Right atrium auricular region (tissue), 2 donors: ENCODE measurements around the gene SLC2A13. TPM values are rescaled to one million over a fixed set of nuclear protein-coding genes. Genes with fewer than 3 reads are reported as not detected.

Source experiments
- DNase-seq: peaks from one replicate; pipeline ENCODE4 v3.0.0-alpha.2; 2019; ENCODE audit warnings: low spot score
- H3K27ac ChIP-seq, 2 donors: fragments of 200-600 bp; sonication (generic); 1 replicate in 1 of 2; 2 replicates in 1 of 2; pipeline ENCODE4 v1.5.1; 2016 to 2019
- H3K27me3 ChIP-seq, 2 donors: fragments of 200-600 bp; sonication (generic); one replicate each; pipeline versions ENCODE4 v1.5.1 to v1.6.0; 2017 to 2019
- H3K36me3 ChIP-seq: fragments of 200-600 bp; sonication (generic); one replicate; pipeline ENCODE4 v1.5.1; 2016
- H3K4me1 ChIP-seq, 2 donors: fragments of 200-600 bp; sonication (generic); one replicate each; pipeline versions ENCODE4 v1.5.1 to v1.6.0; 2017 to 2019
- H3K4me3 ChIP-seq, 2 donors: fragments of 200-600 bp; sonication (generic); 1 replicate in 1 of 2; 2 replicates in 1 of 2; pipeline ENCODE4 v1.5.1; 2017 to 2019; ENCODE audit warnings: mild to moderate bottlenecking in 1 of 2, moderate library complexity in 1 of 2
- H3K9me3 ChIP-seq, 2 donors: fragments of 200-600 bp; sonication (generic); one replicate each; pipeline ENCODE4 v1.5.1; 2019
- CTCF ChIP-seq, 2 donors: fragments of 200-600 bp; sonication (generic); IDR thresholded peaks; one replicate each; pipeline ENCODE4 v1.5.1; 2019; ENCODE audit warnings: antibody characterized with exemption in 2 of 2
- total RNA-seq, 2 donors: library from RNA; depleted of rRNA; stranded (reverse); fragments of >200 nt; gene quantifications; one replicate each; pipeline ENCODE4 v1.1.0, GENCODE V29; 2016

Gene SLC2A13
- total RNA-seq, 2 donors from 2014 or later, result 8.8 to 14.6 TPM

GRCh38 chr12:39935839-39936238, 170.0 kb downstream of the SLC2A13 start:
- TF ChIP-seq CTCF (IDR thresholded peaks at IDR 0.05), result no peak
- no peak for DNase-seq

GRCh38 chr12:39935275-39935674, 170.6 kb downstream of the SLC2A13 start:
- H3K4me1 ChIP-seq, result no peaks in the 10 kb centered on the region
- H3K9me3 ChIP-seq, result no peaks in the 10 kb centered on the region
- no peak for DNase-seq
- TF ChIP-seq CTCF (IDR thresholded peaks at IDR 0.05), result no peak
- no peaks in the 10 kb centered on the region for H3K27me3 ChIP-seq
- no peaks in the 10 kb centered on the region for H3K36me3 ChIP-seq
- no peak overlapping the region for H3K4me3 ChIP-seq
- H3K27ac ChIP-seq, result no peak overlapping the region

More at GRCh38 chr12:39935839-39936238, 170.0 kb downstream of the SLC2A13 start:
- Histone ChIP-seq H3K4me3 (no peak overlapping the region), H3K36me3 (no peaks in the 10 kb centered on the region), H3K27me3 (no peaks in the 10 kb centered on the region), H3K9me3 (no peaks in the 10 kb centered on the region), H3K4me1 (no peaks in the 10 kb centered on the region), H3K27ac (no peak overlapping the region)

DNA sequence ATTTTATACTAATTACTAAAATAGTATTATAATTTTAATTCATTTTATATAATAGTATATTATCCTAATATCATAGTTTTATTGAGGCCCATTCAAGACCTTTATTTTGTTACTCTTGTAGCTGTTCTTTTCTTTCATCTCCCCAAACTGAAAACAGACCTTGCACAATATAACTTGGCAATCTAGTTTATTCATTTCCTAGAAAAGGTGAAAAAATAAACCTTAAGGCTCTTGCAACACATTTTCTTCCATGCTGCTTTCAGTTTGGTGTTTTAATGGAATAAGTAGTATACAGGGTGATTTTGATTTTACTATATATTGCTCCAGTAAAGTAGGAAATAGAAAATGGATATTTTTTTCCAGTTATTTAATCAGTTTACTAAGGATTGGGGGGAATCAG, 174.0 kb downstream of the SLC2A13 start:
- Histone ChIP-seq H3K27ac (no peak overlapping the region), H3K9me3 (no peaks in the 10 kb centered on the region), H3K27me3 (no peaks in the 10 kb centered on the region), H3K4me1 (no peaks in the 10 kb centered on the region), H3K36me3 (no peaks in the 10 kb centered on the region), H3K4me3 (no peak overlapping the region)
- no peak for DNase-seq
- TF ChIP-seq CTCF (IDR thresholded peaks at IDR 0.05), result no peak

GRCh38 chr12:39931231-39931630, 174.7 kb downstream of the SLC2A13 start:
- Histone ChIP-seq H3K4me3 (no peak overlapping the region), H3K36me3 (no peaks in the 10 kb centered on the region), H3K9me3 (no peaks in the 10 kb centered on the region), H3K27me3 (no peaks in the 10 kb centered on the region), H3K4me1 (no peaks in the 10 kb centered on the region), H3K27ac (no peak overlapping the region)
- DNase-seq, result no peak
- no peak for TF ChIP-seq CTCF (IDR thresholded peaks at IDR 0.05)

DNA sequence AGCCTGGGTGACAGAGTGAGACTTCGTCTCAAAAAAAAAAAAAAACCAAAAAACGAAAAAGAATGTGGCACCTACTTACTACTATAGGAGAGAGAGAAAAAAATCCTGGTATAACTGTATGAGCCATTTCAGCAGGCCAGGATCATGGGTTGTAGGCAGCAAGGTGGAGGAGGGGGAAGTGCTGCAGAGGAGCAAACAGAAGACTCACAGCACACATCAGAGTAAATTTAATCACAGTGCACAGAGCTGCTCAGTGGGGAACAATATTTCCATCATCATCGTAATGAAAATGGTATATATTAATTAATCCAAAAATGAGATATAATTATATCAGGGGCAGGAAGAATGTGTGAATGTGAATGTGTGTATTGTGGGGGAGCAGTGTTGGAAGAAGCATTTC, 175.8 kb downstream of the SLC2A13 start:
- no peak for DNase-seq
- no peak overlapping the region for H3K4me3 ChIP-seq
- no peaks in the 10 kb centered on the region for H3K4me1 ChIP-seq
- no peaks in the 10 kb centered on the region for H3K27me3 ChIP-seq
- H3K36me3 ChIP-seq, result no peaks in the 10 kb centered on the region
- no peak overlapping the region for H3K27ac ChIP-seq
- no peak for TF ChIP-seq CTCF (IDR thresholded peaks at IDR 0.05)
- no peaks in the 10 kb centered on the region for H3K9me3 ChIP-seq

DNA sequence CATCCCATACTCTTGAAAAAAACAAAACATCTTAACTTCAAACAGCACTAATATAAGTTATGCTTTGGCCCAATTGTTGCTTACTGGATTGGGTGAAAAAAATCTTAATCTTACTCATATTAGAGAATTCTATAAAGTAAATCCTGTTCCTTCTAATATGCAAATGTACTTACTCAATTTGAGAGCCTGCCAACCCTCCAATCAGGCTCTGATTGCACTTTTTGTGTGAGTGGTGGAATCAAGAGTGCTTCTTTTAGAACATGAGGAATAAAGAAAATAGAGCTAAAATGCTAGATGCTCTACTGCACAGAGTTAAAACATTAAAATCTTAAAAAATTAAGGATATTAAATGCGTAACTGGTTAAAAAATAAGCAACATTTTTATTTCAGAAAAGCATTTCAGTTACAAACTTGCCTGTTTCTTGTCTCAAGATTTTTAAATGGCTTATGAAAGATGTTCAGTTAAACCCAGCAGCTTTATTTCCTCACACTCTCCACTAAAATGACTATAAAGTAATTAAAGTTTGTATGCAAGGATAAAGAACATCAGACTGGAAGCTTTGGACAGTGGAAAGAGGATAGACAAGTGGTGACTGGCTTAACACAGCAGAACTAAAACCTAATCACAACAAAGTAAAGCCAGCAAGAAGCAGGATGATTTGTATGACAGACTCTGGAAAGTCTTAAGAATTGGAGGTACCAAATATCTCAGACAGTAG, 177.5 kb downstream of the SLC2A13 start:
- H3K36me3 ChIP-seq, result no peaks in the 10 kb centered on the region
- no peak overlapping the region for H3K4me3 ChIP-seq
- no peak for DNase-seq
- no peak overlapping the region for H3K27ac ChIP-seq
- no peak for TF ChIP-seq CTCF (IDR thresholded peaks at IDR 0.05)
- no peaks in the 10 kb centered on the region for H3K27me3 ChIP-seq
- H3K4me1 ChIP-seq, result no peaks in the 10 kb centered on the region
- H3K9me3 ChIP-seq, result no peaks in the 10 kb centered on the region
